AG09319 (cell line): ENCODE measurements around the gene LINGO1.

ENCODE experiments used
- DNase-seq: peaks from one replicate; pipeline ENCODE4 v3.0.0-alpha.2; 2010; ENCODE audit warnings: low read depth; ENCODE audit errors: extremely low read depth
- TF ChIP-seq, protein P1 (sequence below): IDR thresholded peaks from 2 replicates; pipeline ENCODE4 v1.5.1; 2011; ENCODE audit warnings: low read depth, mild to moderate bottlenecking, inconsistent platforms, low read length, moderate library complexity

Gene LINGO1

GRCh38 chr15:77631745-77632533, 773 bp downstream of the LINGO1 start:
- no peak for DNase-seq
- TF ChIP-seq, protein P1, sequence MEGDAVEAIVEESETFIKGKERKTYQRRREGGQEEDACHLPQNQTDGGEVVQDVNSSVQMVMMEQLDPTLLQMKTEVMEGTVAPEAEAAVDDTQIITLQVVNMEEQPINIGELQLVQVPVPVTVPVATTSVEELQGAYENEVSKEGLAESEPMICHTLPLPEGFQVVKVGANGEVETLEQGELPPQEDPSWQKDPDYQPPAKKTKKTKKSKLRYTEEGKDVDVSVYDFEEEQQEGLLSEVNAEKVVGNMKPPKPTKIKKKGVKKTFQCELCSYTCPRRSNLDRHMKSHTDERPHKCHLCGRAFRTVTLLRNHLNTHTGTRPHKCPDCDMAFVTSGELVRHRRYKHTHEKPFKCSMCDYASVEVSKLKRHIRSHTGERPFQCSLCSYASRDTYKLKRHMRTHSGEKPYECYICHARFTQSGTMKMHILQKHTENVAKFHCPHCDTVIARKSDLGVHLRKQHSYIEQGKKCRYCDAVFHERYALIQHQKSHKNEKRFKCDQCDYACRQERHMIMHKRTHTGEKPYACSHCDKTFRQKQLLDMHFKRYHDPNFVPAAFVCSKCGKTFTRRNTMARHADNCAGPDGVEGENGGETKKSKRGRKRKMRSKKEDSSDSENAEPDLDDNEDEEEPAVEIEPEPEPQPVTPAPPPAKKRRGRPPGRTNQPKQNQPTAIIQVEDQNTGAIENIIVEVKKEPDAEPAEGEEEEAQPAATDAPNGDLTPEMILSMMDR, result no peak

DNA sequence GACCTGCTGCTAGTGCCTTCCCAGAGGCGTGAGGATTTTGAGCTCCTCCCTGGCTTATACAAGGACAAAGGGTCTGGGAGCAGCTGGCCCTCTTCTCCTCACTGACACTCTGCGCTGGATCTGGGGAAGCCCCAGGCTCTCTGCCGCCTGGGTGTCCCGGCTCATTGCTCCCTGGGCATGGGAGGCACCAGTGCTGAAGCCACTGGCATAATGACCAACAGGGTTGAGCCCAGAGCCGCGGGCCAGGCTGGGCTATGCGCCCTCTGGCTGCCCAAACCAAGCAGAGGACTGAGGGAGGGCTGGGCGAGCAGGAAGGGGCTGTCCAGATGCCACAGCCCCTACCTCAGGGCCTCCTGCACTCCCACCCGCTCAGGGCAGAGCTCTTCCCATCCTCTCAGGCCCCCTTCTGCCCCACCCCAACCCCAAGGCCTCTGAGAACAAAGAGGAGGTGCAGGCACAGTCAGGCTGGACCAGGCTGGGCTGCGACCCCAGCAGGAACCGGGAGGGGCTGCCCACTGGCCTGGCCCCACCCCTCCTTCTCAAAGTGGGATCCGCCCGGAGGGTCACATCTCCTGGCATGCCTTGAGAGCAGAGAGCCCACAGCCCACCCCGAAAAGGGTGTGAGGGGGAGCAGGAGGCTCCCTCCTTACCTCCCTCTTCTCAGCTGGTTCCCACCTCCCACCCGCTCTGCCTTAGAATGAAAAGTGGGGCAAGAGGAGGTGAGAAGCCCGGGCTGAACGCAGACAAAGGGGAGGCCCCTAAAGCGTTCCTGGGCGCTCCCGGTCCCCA, 1.6 kb downstream of the LINGO1 start:
- no peak for DNase-seq

GRCh38 chr15:77630056-77630455, 2.7 kb downstream of the LINGO1 start:
- TF ChIP-seq, protein P1, result no peak
- no peak for DNase-seq

More for the DNA sequence above, 1.6 kb downstream of the LINGO1 start:
- TF ChIP-seq, protein P1, result no peak

- DNase-seq, result no peak
- TF ChIP-seq, protein P1, result no peak
Observed at GRCh38 chr15:77629070-77630030, 3.4 kb downstream of the LINGO1 start.

GRCh38 chr15:77628010-77628409, 4.7 kb downstream of the LINGO1 start:
- DNase-seq, result no peak
- TF ChIP-seq, protein P1, result no peak

- DNase-seq, result no peak
Observed at GRCh38 chr15:77627581-77627980, 5.1 kb downstream of the LINGO1 start.

More at GRCh38 chr15:77627581-77627980, 5.1 kb downstream of the LINGO1 start:
- TF ChIP-seq, protein P1, result no peak
